H1 (cell line): ENCODE measurements around the gene ARHGAP26. TPM values are rescaled to one million over a fixed set of nuclear protein-coding genes. Genes with fewer than 3 reads are reported as not detected.

Experiments
- CTCF ChIA-PET: fragments of 300-600 bp; sonication (Branson Sonifier 250); formaldehyde crosslinking; loops from one replicate; lab custom pipeline; 2021; ENCODE audit not compliant: partially characterized antibody; lab: Charles Lee
- POLR2A ChIA-PET: fragments of 300-600 bp; sonication (Branson Sonifier 250); formaldehyde crosslinking; loops from one replicate; lab custom pipeline; 2021; ENCODE audit warnings: inconsistent platforms; ENCODE audit not compliant: partially characterized antibody; lab: Charles Lee
- DNase-seq, 2 experiments: peaks; one replicate each; pipeline versions ENCODE4 v3.0.0 to v3.0.0-alpha.2; 2010 to 2022; ENCODE audit warnings: low spot score in 2 of 2, low read depth in 1 of 2, mixed read lengths in 1 of 2
- FAIRE-seq: peaks from 2 replicates; lab custom pipeline; 2011; peaks lifted over from hg19 to GRCh38; lab: Jason Lieb, UNC
- H2AFZ ChIP-seq: 2 replicates; pipeline ENCODE4 v1.8.1; 2012; ENCODE audit warnings: low read length, inconsistent platforms
- H2AK5ac ChIP-seq: 2 replicates; pipeline ENCODE4 v1.6.1; 2013; ENCODE audit warnings: low read depth, low read length
- H2BK120ac ChIP-seq: replicated peaks from 2 replicates; pipeline ENCODE3; 2013; ENCODE audit warnings: low read depth, low read length, inconsistent platforms
- H2BK12ac ChIP-seq: 2 replicates; pipeline ENCODE4 v1.6.1; 2013; ENCODE audit warnings: low read depth, low read length
- H2BK15ac ChIP-seq: 2 replicates; pipeline ENCODE4 v1.6.1; 2013; ENCODE audit warnings: low read length
- H2BK20ac ChIP-seq: 2 replicates; pipeline ENCODE4 v1.6.1; 2013; ENCODE audit warnings: low read length
- H2BK5ac ChIP-seq: 2 replicates; pipeline ENCODE4 v1.6.1; 2013; ENCODE audit warnings: low read depth, low read length
- H3K14ac ChIP-seq: 2 replicates; pipeline ENCODE4 v1.6.1; 2013; ENCODE audit warnings: inconsistent platforms; ENCODE audit not compliant: insufficient read length
- H3K18ac ChIP-seq: 2 replicates; pipeline ENCODE4 v1.6.1; 2013; ENCODE audit warnings: low read length; ENCODE audit errors: extremely low read depth
- H3K23ac ChIP-seq: 2 replicates; pipeline ENCODE4 v1.6.1; 2013; ENCODE audit warnings: inconsistent platforms; ENCODE audit not compliant: insufficient read length
- H3K23me2 ChIP-seq: 2 replicates; pipeline ENCODE4 v1.6.1; 2013; ENCODE audit warnings: low read depth, low read length
- H3K27ac ChIP-seq: 2 replicates; pipeline ENCODE4 v1.6.1; 2011; ENCODE audit warnings: low read depth, low read length, inconsistent platforms
- H3K27me3 ChIP-seq, 4 experiments: replicated peaks in 1 of 4; 1 replicate in 1 of 4; 2 replicates in 3 of 4; pipeline versions ENCODE4 v1.6.1 to v1.8.1; 2011 to 2013; ENCODE audit warnings: low read length in 3 of 4, mild to moderate bottlenecking in 3 of 4, inconsistent platforms in 2 of 4, mixed read lengths in 2 of 4, moderate library complexity in 1 of 4; ENCODE audit not compliant: control insufficient read depth in 3 of 4, insufficient read depth in 3 of 4; ENCODE audit errors: extremely low read depth in 1 of 4
- H3K36me3 ChIP-seq, 4 experiments: 2 replicates each; pipeline versions ENCODE4 v1.6.1 to v1.8.1; 2011 to 2013; ENCODE audit warnings: mild to moderate bottlenecking in 4 of 4, low read length in 3 of 4, moderate library complexity in 2 of 4, control low read depth in 1 of 4, inconsistent platforms in 1 of 4; ENCODE audit not compliant: insufficient read depth in 4 of 4, control insufficient read depth in 2 of 4
- H3K4ac ChIP-seq: replicated peaks from 2 replicates; pipeline ENCODE3; 2013; ENCODE audit warnings: low read length, low read depth, mixed read lengths, inconsistent platforms; ENCODE audit not compliant: insufficient read length
- H3K4me1 ChIP-seq, 4 experiments: replicated peaks in 1 of 4; 1 replicate in 1 of 4; 2 replicates in 3 of 4; pipeline versions ENCODE4 v1.6.1 to v1.8.1; 2011 to 2013; ENCODE audit warnings: low read length in 3 of 4, inconsistent platforms in 2 of 4, mixed read lengths in 1 of 4; ENCODE audit not compliant: insufficient read depth in 4 of 4, control insufficient read depth in 3 of 4
- H3K4me2 ChIP-seq, 2 experiments: 2 replicates each; pipeline versions ENCODE4 v1.6.1 to v1.8.1; 2011 to 2013; ENCODE audit warnings: low read depth in 2 of 2, low read length in 2 of 2, control low read depth in 1 of 2, inconsistent platforms in 1 of 2, mild to moderate bottlenecking in 1 of 2; ENCODE audit not compliant: insufficient read depth in 1 of 2
- H3K4me3 ChIP-seq, 4 experiments: fragments of 200-600, 300-600 bp in 1 of 4; sonication (generic), shearing (Covaris generic), sonication (Bioruptor Twin) in 1 of 4; 2 replicates each; pipeline versions ENCODE4 v1.5.1 to v1.8.1; 2011 to 2016; ENCODE audit warnings: low read length in 4 of 4, low read depth in 3 of 4, control low read depth in 2 of 4, inconsistent platforms in 2 of 4, mild to moderate bottlenecking in 2 of 4, mixed read lengths in 1 of 4, moderate library complexity in 1 of 4; ENCODE audit not compliant: insufficient read depth in 2 of 4; ENCODE audit errors: extremely low read depth in 1 of 4
- H3K56ac ChIP-seq: replicated peaks from 2 replicates; pipeline ENCODE3; 2013; ENCODE audit warnings: low read depth, mild to moderate bottlenecking, mixed read lengths, low read length, inconsistent platforms; ENCODE audit not compliant: insufficient read length
- H3K79me1 ChIP-seq: 2 replicates; pipeline ENCODE4 v1.6.1; 2013; ENCODE audit warnings: low read depth, low read length, control low read depth
- H3K79me2 ChIP-seq, 2 experiments: 2 replicates each; pipeline versions ENCODE4 v1.6.1 to v1.8.1; 2012 to 2013; ENCODE audit warnings: low read length in 2 of 2, mild to moderate bottlenecking in 2 of 2, inconsistent platforms in 1 of 2; ENCODE audit not compliant: insufficient read depth in 2 of 2, control insufficient read depth in 1 of 2
- H3K9ac ChIP-seq, 4 experiments: replicated peaks in 1 of 4; 1 replicate in 1 of 4; 2 replicates in 3 of 4; pipeline versions ENCODE4 v1.6.1 to v1.8.1; 2011 to 2013; ENCODE audit warnings: low read depth in 3 of 4, low read length in 3 of 4, control low read depth in 2 of 4, mild to moderate bottlenecking in 2 of 4, moderate library complexity in 2 of 4, inconsistent platforms in 1 of 4; ENCODE audit errors: extremely low read depth in 1 of 4
- H3K9me3 ChIP-seq, 2 experiments: 2 replicates each; pipeline versions ENCODE4 v1.6.1 to v1.8.1; 2012 to 2013; ENCODE audit warnings: mild to moderate bottlenecking in 2 of 2, moderate library complexity in 2 of 2, control low read depth in 1 of 2, inconsistent platforms in 1 of 2, low read depth in 1 of 2, low read length in 1 of 2, mixed read lengths in 1 of 2; ENCODE audit not compliant: insufficient read depth in 2 of 2
- H4K20me1 ChIP-seq, 2 experiments: replicated peaks in 1 of 2; 2 replicates each; pipeline versions ENCODE3 to v1.8.1; 2011 to 2013; ENCODE audit warnings: inconsistent platforms in 2 of 2, low read length in 2 of 2, mild to moderate bottlenecking in 1 of 2; ENCODE audit not compliant: insufficient read depth in 2 of 2, control insufficient read depth in 1 of 2
- H4K5ac ChIP-seq: 2 replicates; pipeline ENCODE4 v1.6.1; 2013; ENCODE audit warnings: low read length, low read depth, mixed read lengths, inconsistent platforms; ENCODE audit not compliant: insufficient read length
- H4K8ac ChIP-seq: 2 replicates; pipeline ENCODE4 v1.8.0; 2013; ENCODE audit warnings: mild to moderate bottlenecking, moderate library complexity, low read length, inconsistent platforms; ENCODE audit not compliant: insufficient read depth; ENCODE audit errors: extremely low read depth
- H4K91ac ChIP-seq: replicated peaks from 2 replicates; pipeline ENCODE3; 2013; ENCODE audit warnings: low read length, mixed read lengths, inconsistent platforms; ENCODE audit not compliant: insufficient read length
- ATF3 ChIP-seq: IDR thresholded peaks from 2 replicates; pipeline ENCODE4 v1.6.1; 2011; ENCODE audit warnings: low read depth, mild to moderate bottlenecking, low read length; ENCODE audit not compliant: insufficient read depth
- CREB1 ChIP-seq: IDR thresholded peaks from 2 replicates; pipeline ENCODE4 v1.6.1; 2012; ENCODE audit warnings: inconsistent platforms
- EZH2 ChIP-seq: fragments of 200-600 bp; sonication (generic); IDR thresholded peaks from 2 replicates; pipeline ENCODE4 v1.7.1; 2012; ENCODE audit warnings: low read depth, mild to moderate bottlenecking, moderate library complexity, low read length, inconsistent platforms; ENCODE audit not compliant: severe bottlenecking
- HDAC2 ChIP-seq, 2 experiments: fragments of 300-600 bp in 1 of 2; sonication (generic) in 1 of 2; IDR thresholded peaks; 2 replicates each; pipeline ENCODE4 v1.6.1; 2011 to 2012; ENCODE audit warnings: low read depth in 2 of 2, low read length in 2 of 2, mild to moderate bottlenecking in 2 of 2, moderate library complexity in 2 of 2, borderline replicate concordance in 1 of 2, inconsistent platforms in 1 of 2
- MAX ChIP-seq: IDR thresholded peaks from 2 replicates; pipeline ENCODE4 v1.6.1; 2012; ENCODE audit warnings: inconsistent platforms
- PHF8 ChIP-seq: fragments of 200-600 bp; sonication (generic); conservative IDR thresholded peaks from 2 replicates; pipeline ENCODE4 v1.7.1; 2012; ENCODE audit warnings: low read depth, mild to moderate bottlenecking, inconsistent platforms, low read length, moderate library complexity
- POLR2A ChIP-seq, 2 experiments: IDR thresholded peaks; 1 replicate in 1 of 2; 2 replicates in 1 of 2; pipeline ENCODE4 v1.6.1; 2011; ENCODE audit warnings: low read depth in 2 of 2, low read length in 2 of 2, mild to moderate bottlenecking in 2 of 2; ENCODE audit errors: control extremely low read depth in 1 of 2
- RXRA ChIP-seq: IDR thresholded peaks from 2 replicates; pipeline ENCODE4 v1.6.1; 2011; ENCODE audit warnings: low read depth, mild to moderate bottlenecking, low read length, moderate library complexity; ENCODE audit not compliant: insufficient read depth
- SIRT6 ChIP-seq: IDR thresholded peaks from one replicate; pipeline ENCODE4 v1.7.1; 2012; ENCODE audit warnings: low read length, inconsistent platforms
- SIX5 ChIP-seq: IDR thresholded peaks from 2 replicates; pipeline ENCODE4 v1.6.1; 2011; ENCODE audit warnings: mild to moderate bottlenecking, low read depth, low read length
- SRF ChIP-seq: IDR thresholded peaks from 2 replicates; pipeline ENCODE4 v1.6.1; 2011; ENCODE audit warnings: mild to moderate bottlenecking, low read depth, low read length, moderate library complexity
- TBP ChIP-seq: IDR thresholded peaks from 2 replicates; pipeline ENCODE4 v1.6.1; 2011; ENCODE audit warnings: low read depth, low read length, improper control_type of control experiment
- ZNF274 ChIP-seq: IDR thresholded peaks from 2 replicates; pipeline ENCODE4 v1.7.0; 2012; ENCODE audit warnings: low read length, borderline replicate concordance; ENCODE audit errors: extremely low read depth
- WGBS, 2 experiments: shearing (Covaris generic) in 1 of 2; methylation state at CpG; one replicate each; pipeline versions ENCODE4 v1.1.6 to v1.1.7; 2013 to 2015; ENCODE audit warnings: low lambda C conversion rate in 2 of 2, mixed read lengths in 2 of 2, inconsistent platforms in 1 of 2, low coverage in 1 of 2, missing lambda C conversion rate in 1 of 2; ENCODE audit not compliant: insufficient replicate concordance in 2 of 2, insufficient coverage in 1 of 2, insufficient read length in 1 of 2; ENCODE audit errors: extremely low coverage in 1 of 2, missing lambda C conversion rate in 1 of 2; 5-methylcytosine and 5-hydroxymethylcytosine counted together
- polyA plus RNA-seq, 7 experiments: library from polyadenylated mRNA; depleted of rRNA in 3 of 7; stranded (reverse) in 5 of 7; unstranded in 2 of 7; fragments of >200 nt in 5 of 7; fragments of 200-250 nt in 2 of 7; gene quantifications; 1 replicate in 5 of 7; 2 replicates in 1 of 7; 4 replicates in 1 of 7; pipeline versions ENCODE4 v1.2.1 to v1.2.3, GENCODE V29; 2011 to 2013; ENCODE audit warnings: missing spikeins in 2 of 7, mixed read lengths in 2 of 7
- total RNA-seq: library from RNA; stranded (reverse); fragmentation: NEBNext Ultra II Directional; extraction: Animal tissue kit (Norgen Biotek cat#: 25700); gene quantifications from 2 replicates; pipeline ENCODE4 v1.2.1, GENCODE V29; 2021

ARHGAP26 gene
- total and polyA plus RNA-seq, 2 of the 8 experiments (the other 6 are each of a cell fraction or from before 2014, with no cell fraction given) = 7.1 to 24.8 TPM

GRCh38 chr5:142934051-142934762 is 164.0 kb downstream of the ARHGAP26 start:
- no peak overlapping the region for H3K18ac ChIP-seq
- no peak overlapping the region for H3K4me2 ChIP-seq
- no peaks in the 10 kb centered on the region for H3K27me3 ChIP-seq
- no peak overlapping the region for H3K4me3 ChIP-seq
- no peak overlapping the region for H2AK5ac ChIP-seq
- H3K27ac ChIP-seq = no peak overlapping the region
- H3K9ac ChIP-seq = no peak overlapping the region
- no peak overlapping the region for H2BK15ac ChIP-seq
- no peak overlapping the region for H2BK5ac ChIP-seq
- no peak overlapping the region for H4K8ac ChIP-seq
- H3K23me2 ChIP-seq = no peaks in the 10 kb centered on the region; the same call in 1 of the 2 replicates
- FAIRE-seq = no peak
- H3K23ac ChIP-seq = no peak overlapping the region
- H4K91ac ChIP-seq = no peak overlapping the region
- no peak overlapping the region for H3K4ac ChIP-seq
- POLR2A ChIA-PET = no interaction called here
- 96% methylated on average over 4 of the region's 4 CpGs; no CpG with 5 or more reads in 1 of the 2 experiments for WGBS, 2 experiments
- CTCF ChIA-PET = interaction anchor here (1.5 to 3.5 kb wide), 4 partner anchors 13 to 186 kb away, joined by 4 to 14 read pairs (median 7); no protein-coding TSS in a partner anchor
- H3K14ac ChIP-seq = no peak overlapping the region
- no peaks in the 10 kb centered on the region for H4K20me1 ChIP-seq
- H3K56ac ChIP-seq = no peak overlapping the region
- H3K9me3 ChIP-seq = no peaks in the 10 kb centered on the region
- H4K5ac ChIP-seq = no peak overlapping the region
- H2BK20ac ChIP-seq = no peak overlapping the region
- peaks cover 0 to 3% (median 0%) of the 10 kb centered on the region in 4 experiments; a peak in 3 of 7 replicates for H3K4me1 ChIP-seq
- peaks cover 0 to 5% (median 0%) of the 10 kb centered on the region in 4 experiments; a peak in 2 of 8 replicates for H3K36me3 ChIP-seq
- no peaks in the 10 kb centered on the region for H3K79me1 ChIP-seq
- H3K79me2 ChIP-seq = no peaks in the 10 kb centered on the region
- DNase-seq = no peak
- H2BK120ac ChIP-seq = no peak overlapping the region
- H2BK12ac ChIP-seq = no peak overlapping the region
- no peak overlapping the region for H2AFZ ChIP-seq
- TF ChIP-seq ATF3 (no peak), EZH2 (no peak), MAX (no peak), CREB1 (no peak), RXRA (no peak), SIRT6 (no peak), SRF (no peak), SIX5 (no peak), HDAC2 (IDR thresholded peaks at IDR 0.05; ENCODE audit: borderline replicate concordance in 1 of 2, low read depth in 2 of 2, low read length in 2 of 2) (no peak), POLR2A (IDR thresholded peaks at IDR 0.05; ENCODE audit: control extremely low read depth in 1 of 2, low read depth in 2 of 2, low read length in 2 of 2) (no peak), TBP (no peak), PHF8 (no peak), ZNF274 (no peak)
